ENCODE measurements around the gene MRPL10. TPM values are rescaled to one million over a fixed set of nuclear protein-coding genes. Genes with fewer than 3 reads are reported as not detected.

MRPL10 gene
- total RNA-seq, 1 donor from 2014 or later: 53.6 TPM

DNA sequence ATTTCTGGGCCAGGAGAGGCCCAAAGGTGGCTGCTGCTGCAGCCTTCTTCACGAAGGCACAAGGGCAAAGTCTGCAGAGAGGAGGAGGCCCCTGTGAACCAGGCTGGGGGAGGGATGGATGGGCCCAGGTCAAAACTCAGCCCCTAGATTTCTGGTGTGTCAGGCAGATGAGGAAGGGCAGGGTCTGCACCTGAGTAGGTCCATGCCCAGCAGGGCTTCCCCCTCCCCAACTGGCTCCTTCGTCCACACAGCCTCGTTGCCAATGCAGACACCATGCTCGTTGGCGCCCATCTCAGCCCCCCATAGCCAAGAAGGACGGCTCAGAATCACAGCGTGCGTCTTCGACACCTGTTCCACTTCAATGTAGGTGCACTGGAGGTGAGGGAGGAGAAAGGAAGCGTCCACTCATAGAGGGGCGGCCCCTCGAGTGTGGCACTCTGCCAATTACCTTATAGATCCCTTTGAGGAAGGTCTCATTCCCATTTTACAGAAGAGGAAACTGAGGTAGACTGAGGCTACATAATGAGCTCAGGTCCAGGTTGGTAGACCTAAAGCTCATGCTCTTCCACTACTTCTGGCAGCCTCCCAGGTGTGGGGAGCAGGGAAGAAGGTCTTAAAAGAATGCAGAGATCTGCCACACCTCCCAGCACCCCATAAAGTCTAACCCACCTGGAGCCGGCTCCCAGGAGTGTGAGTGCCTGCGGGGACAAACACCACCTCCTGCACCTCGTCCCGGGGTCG is 8.8 kb upstream of the MRPL10 start:
- peak; percentile 10 for DNase-seq (ENCODE audit: low read depth)

DNA sequence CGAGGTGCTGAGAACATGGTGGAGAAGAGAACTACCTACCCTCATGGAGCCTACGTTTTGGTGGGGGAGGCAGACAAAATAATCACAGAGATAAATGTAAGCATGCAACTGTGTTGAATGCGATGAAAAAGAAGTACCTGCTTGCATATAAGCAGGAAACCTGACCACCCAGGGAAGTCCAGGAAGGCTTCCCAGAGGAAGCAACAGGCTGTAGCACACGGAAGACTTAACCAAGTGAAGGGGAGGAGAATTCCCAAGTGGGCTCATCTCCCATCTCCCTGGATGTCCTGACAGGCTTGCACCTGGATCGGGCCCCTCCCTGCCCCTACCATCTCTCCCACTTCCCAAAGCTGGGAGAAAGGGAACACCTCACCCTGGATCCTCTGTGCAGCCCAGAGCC is 7.7 kb upstream of the MRPL10 start:
- DNase-seq (ENCODE audit: low read depth): no peak

- DNase-seq (ENCODE audit: low read depth): no peak
Measured at GRCh38 chr17:47838636-47839035, 7.3 kb upstream of the MRPL10 start.

GRCh38 chr17:47837401-47838039 is 6.2 kb upstream of the MRPL10 start:
- peak; percentile 97 for DNase-seq (ENCODE audit: low read depth)

DNA sequence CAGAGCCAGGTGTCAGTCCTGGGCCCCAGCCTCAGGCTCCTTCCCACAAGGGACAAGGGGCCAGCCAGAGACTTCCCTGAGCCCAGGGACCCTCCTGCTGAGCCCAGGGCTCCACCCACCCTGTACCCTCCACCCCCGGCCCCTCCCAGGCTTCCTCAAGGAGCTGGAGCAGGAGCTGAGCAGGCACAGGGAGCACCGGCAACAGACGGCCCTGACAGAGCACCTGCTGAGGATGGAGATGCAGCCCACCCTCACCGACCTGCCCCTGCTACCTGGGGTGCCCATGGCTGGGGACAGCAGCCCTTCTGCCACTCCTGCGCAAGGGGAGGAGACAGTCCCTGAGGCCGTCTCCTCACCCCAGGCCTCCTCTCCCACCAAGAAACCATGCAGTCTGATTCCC is 5.3 kb upstream of the MRPL10 start:
- no peak for DNase-seq (ENCODE audit: low read depth)

DNA sequence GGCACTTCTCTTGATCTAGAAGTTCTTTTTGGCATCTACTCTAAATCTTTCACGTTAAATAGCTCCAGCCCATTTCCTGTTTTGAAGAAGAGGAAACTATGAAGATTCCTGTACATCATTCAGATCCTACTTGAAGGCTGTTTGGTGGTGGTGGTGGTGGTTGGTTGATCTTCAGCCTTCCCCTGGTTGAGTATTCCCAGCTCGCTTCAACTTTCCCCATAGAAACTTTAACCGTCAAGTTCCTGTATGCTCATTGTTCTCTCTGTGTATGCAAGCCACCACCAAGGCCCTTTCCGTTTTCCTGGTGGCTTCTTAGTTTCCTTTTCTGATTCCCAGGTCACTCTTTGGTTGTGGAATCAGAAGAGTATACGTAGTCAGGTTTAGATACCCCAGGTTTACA is 3.4 kb upstream of the MRPL10 start:
- no peak for DNase-seq (ENCODE audit: low read depth)

- no peak for DNase-seq (ENCODE audit: low read depth)
Measured at GRCh38 chr17:47831934-47832327, 590 bp upstream of the MRPL10 start.

DNA sequence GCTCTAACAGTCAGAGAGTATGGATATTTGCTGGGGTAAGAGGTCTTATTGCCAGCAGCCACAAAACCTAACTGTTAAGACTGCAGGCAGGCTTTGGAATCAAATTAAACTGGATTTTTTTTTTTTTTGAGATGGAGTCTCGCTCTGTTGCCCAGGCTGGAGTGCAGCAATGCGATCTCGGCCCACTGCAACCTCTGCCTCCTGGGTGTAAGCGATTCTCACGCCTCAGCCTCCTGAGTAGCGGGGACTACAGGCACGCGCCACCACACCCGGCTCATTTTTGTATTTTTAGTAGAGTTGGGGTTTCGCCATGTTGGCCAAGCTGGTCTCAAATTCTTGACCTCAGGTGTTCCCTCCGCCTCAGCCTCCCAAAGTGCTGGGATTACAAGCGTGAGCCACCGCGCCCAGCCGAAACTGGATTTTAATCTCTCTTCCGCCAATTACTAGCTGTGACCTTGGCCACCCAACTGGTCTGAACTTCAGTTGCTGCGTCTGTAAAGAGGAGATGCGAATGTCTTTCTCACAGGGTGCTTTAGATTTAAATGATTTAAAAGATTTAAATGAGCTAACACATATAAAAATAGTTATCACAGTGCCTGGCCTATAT is 842 bp downstream of the MRPL10 start:
- DNase-seq (ENCODE audit: low read depth): no peak

DNA sequence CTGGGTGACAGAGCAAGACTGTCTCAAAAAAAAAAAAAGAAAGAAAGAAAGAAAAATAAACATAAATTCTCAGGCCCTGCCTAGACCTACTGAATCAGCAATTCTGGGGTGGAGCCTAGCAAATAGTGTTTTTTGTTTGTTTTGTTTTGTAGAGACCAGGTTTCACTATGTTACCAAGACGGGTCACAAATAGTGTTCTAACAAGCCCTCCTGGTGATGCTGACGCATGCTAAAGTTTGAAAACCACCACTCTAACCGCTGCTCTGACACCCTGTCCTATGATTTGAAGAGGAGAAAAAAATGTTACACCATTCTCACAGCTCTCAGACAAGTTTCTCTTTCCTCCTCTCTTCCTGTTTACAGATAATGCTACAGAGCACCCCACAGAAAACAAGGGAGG is 1.5 kb downstream of the MRPL10 start:
- no peak for DNase-seq (ENCODE audit: low read depth)

- DNase-seq (ENCODE audit: low read depth): no peak
Measured at GRCh38 chr17:47823519-47823918, 7.8 kb downstream of the MRPL10 start.

- no peak for DNase-seq (ENCODE audit: low read depth)
Measured at GRCh38 chr17:47822785-47823184, 8.6 kb downstream of the MRPL10 start.

GRCh38 chr17:47821424-47822391 is 9.6 kb downstream of the MRPL10 start, which contains the start of gene OSBPL7:
Gene OSBPL7 (minus strand): TSS chr17:47821794. CDS start chr17:47820278, 1,516 bp downstream.
- DNase-seq (ENCODE audit: low read depth): peak; percentile 94

DNA sequence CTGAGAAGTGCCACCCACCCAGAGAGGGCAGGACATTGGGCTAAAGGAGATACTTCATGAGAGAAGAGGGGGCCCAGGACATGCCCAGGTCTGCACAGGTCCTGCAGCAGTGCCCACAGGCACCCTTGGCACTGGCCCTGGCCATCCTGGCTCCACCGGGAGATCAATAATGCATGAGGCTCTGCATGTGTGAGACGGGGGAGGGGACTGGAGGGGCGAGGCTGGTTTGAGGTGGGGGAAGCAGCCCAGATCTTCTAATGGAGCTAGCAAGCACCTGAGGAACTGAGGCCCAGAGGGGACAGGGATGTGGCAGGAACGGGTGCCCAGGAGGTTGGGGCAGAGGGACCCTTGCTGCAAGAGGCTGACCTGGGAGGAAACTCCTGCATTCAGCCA is 10.3 kb downstream of the MRPL10 start:
- no peak for DNase-seq (ENCODE audit: low read depth)

DNA sequence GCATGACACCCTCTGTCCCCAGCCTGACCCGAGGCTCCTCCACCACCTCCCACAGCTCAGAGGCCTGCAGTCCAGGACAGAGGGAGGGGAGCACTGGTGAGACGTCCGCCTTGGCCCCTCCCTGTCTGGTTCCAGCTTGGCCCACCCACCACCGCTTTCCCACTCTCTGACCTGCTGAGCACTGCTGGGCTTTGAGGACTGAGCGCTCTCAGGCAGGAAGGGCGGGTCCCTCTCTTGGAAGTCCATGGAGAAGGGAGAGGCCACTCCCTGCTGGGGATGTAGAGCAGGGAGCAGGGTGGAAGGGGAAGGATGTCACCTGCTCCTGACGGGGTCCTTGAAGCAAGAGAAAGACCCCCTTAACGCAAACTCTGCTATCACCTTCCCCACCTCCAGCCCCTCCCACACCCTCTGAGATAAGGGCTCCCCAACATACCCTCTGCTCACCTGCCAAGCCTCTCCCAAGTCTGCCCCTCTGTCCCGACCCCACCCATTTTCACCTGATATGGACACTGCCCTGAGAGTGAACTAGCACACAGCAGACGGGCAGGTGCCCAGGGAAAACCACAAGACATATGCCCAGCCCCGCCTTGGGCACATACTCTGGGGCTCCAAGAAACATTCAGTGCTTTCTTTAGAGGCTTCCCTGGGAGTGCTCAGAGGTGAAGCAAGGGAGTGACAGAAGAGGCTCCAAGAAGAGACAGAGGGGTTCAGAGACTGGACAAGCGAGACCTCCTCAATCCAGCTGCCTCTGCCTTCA is 11.1 kb downstream of the MRPL10 start:
- no peak for DNase-seq (ENCODE audit: low read depth)

- DNase-seq (ENCODE audit: low read depth): no peak
Measured at GRCh38 chr17:47819475-47819874, 11.9 kb downstream of the MRPL10 start.

DNA sequence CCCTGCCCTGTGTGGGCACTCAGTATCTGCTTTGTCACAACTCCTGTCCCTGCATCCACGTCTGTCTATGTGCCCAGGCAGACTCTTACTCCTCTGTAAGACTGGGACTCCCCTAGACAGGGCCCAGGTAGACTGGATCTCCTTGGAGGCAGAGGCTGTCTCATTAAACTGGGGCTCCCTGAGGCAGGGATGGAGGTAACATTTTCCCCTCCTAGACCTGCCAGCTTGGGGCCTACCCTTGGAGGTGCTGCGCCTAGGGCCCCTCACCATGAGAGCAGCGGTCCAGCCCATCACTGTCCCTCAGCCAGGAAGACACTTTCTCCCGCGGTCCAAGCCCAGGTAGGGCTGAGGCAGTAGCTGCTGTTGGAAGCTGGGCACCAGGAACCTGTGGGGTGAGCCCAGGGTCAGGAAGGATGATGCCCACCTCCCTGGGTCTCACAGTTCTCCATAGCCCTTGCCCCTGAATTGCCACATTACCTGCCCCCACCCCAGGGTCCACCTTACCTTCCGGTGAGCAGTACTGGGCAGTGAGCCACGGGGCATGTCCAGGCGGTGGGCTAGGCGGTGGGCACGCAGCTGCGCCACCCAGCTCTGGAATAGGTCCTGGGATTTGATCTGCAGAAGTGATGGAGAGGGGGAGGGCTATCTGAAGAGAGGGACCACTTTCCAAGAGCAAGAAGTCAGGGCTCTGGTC is 13.2 kb downstream of the MRPL10 start:
- DNase-seq (ENCODE audit: low read depth): no peak

DNA sequence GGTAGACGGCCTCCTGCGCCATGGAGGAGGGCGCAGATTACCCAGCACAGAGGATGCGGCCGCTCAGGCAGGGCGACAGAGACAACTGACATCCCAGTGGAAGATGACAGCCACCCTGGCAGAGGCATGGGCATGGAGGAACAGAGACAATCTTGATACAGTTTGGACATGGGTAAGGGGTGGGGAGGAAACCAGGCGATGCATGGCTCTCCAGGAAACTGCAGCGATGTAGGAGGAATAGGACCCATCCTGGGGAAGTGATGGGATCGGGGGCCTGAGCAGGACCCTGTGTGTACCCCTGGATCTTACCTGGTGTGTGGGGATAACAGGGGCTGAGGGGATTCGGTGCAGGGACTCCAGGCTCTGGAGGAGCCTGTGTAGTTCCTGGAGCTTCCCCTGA is 14.4 kb downstream of the MRPL10 start:
- no peak for DNase-seq (ENCODE audit: low read depth)

DNA sequence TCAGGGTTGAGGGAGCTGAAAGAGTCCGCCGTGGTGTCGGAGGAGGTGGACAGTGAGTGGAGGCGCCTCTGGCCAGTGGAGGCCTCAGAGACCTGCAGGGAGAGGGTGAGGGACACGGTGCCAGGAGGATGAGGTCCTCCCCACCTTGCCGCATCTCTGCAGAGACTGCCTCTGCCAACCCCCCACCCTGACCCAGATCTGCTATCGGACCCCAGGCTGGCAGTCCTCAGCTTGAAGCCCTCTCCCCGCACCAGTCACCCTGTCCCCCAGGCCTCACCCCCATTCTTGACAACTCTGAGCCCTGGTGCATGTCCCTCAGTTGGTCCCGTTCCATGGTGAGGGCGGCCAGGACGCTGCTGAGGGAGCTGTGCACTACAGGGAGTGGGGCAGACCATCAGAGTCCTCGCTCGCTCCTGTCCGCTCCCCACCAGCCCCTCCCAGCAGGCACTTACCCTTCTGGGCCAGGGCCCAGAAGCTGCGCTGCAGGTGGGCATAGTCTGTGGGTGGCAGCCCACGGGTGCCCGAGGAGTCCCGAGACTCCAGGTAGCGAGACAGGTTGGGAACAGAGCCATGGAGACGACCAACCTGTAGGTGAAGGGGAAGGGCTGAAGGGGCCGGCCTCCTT is 15.1 kb downstream of the MRPL10 start:
- DNase-seq (ENCODE audit: low read depth): no peak

- DNase-seq (ENCODE audit: low read depth): no peak
Measured at GRCh38 chr17:47815106-47815918, 16.0 kb downstream of the MRPL10 start.

Data from myocyte (in vitro differentiated cells).